ENCODE results near the gene GAB1.

GAB1 gene

DNA sequence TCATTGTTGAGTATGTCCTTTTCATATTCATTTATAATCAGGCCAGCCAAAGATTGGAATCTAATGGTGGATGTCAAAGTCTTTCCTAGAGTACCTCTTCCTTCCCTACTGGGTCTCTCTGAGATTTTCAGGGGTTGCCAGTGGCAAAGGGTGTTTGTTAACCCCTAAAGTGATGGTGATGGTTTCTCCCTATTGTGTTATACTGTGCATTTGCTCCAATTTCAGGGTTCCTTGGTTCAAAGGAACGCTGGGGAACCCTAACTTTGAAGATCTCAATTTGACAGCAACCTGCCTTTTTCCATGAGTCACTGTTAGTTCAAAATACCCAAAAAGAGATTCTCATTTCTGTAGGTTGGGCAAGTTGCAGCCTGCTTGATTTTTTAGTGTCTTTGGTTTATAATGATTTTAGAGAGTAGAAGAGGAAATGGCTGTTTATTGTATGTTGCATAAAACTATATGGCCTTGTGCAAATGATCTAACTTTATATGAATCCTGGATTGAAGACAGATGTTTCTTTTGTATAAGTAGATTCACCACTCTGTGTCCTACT, 23.0 kb downstream of the GAB1 start:
- DNase-seq = no peak

DNA sequence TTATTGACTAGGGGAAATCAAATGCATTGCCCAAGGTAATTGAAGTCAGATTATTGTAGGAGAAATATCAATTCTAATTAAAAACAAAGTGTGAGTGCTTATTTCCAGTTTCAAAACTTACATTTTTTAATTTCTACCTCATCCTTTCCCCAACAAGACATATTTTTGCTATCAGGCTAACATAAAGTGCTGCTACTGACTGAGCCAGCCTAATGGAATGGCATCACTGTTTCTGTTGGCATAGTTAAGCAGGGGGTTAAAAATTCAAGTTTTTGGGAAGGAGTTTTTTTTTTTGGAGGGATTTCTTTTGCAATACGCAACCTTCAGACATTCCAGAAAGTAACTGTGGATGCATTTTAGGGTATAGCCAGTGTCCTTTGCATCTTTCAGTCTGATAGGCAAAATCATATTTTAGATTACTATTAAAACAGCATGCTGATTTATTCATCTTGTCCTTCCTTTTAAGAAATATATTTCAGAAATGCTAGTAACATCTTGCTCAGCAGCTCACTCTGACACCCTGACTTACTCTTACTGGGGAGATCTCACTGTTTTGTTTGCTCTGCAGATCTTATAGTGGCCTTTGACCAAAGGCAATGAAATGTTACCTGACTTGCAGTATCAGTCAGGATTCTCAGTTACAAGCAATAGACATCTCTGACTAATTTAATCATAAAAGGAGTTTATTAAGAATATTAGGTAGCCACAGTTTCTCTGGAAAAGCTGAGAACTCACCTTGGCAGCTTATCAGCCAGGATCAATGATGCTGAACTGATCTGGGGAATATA, 24.4 kb downstream of the GAB1 start:
- DNase-seq = no peak

DNA sequence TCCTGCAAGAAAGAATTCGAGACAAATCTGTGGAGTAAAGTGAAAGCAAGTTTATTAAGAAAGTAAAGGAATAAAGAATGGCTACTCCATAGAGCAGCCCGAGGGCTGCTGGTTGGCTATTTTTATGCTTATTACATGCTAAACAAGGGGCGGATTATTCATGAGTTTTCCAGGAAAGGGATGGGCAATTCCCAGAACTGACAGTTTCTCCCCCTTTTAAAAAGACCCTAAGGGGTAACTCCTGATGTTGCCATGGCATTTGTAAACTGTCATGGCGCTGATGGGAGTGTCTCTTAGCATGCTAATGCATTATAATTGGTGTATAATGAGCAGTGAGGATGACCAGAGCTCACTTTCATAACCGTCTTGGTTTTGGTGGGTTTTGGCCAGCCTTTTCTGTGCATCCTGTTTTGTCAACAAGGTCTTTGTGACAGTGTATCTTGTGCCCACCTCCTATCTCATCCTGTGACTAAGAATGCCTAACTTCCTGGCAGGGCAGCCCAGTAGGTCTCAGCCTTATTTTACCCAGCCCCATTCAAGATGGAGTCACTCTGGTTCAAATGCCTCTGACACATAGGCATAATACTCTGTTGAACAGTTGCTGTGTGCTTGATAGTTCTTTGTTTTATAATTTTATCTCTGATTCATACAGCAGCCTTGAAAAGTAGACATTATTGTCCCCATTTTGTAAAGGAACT, 25.8 kb downstream of the GAB1 start:
- no peak for DNase-seq

DNA sequence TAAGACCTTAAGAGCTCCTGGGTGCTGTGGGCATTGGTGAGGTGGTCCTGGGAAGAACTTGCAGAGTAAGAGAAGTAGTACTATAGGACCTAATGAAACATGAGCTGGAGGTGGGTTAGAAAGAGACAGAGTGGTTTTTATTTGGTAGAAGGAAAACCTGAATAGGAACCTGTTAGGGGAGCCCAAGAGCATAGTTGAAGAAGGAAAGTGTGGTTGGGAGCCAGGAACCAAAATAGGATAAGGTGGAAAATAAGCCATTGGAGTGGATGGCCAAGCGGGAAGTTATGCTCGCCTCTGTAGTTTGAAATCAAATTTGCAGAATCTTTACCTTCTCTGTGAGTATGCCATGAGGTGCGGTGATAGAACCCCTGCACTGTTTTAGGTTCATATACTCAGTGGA, 26.7 kb downstream of the GAB1 start:
- DNase-seq = no peak

DNA sequence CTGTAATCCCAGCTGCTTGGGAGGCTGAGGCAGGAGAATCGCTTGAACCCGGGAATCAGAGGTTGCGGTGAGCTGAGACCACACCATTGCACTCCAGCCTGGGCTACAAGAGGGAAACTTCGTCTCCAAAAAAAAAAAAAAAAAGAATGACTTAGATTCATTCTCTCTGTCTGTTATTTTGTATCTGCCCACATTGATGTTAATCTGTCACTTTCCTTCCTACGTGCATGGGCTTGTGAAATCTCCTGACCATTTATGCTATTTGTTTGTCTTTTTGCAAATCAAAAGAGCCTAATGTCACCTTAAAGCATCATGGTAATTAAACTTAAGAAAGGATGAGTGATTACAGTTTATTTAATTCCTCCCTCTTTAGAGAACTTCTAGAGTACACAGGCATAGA, 27.4 kb downstream of the GAB1 start:
- DNase-seq = no peak

DNA sequence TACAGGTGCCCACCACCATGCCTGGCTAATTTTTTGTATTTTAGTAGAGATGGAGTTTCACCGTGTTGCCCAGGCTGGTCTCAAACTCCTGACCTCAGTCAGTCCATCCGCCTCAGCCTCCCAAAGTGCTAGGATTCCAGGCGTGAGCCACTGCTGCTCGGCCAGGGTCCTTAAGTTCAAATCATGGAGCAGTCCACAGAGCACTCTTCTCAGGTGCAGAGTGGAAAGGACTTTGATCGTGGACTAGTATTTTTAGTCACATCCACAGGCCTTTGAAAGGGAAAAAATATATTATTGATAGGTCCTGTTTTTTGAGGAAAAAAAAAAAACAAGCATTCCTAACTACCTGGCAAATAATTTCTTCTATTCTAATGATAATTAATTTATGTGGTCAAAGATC, 31.2 kb downstream of the GAB1 start:
- no peak for DNase-seq

DNA sequence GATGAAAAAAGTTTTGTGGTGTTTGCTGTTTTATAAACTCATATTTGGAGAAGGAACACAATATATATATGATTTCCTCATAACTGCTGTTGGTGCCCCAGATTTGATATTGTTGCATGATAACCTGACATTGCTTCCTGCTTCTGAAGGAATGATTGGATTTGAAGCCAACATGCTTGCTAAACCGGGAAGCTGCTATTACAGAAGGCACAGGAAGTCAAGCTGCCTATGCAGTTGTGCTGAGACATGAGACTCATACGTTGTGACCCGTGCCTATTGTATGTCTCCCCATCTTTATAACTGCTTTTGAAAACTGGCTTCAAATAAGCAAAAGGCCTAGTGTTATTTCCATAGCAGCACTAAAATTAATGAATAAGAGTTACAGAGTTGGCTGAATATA, 32.9 kb downstream of the GAB1 start:
- no peak for DNase-seq

DNA sequence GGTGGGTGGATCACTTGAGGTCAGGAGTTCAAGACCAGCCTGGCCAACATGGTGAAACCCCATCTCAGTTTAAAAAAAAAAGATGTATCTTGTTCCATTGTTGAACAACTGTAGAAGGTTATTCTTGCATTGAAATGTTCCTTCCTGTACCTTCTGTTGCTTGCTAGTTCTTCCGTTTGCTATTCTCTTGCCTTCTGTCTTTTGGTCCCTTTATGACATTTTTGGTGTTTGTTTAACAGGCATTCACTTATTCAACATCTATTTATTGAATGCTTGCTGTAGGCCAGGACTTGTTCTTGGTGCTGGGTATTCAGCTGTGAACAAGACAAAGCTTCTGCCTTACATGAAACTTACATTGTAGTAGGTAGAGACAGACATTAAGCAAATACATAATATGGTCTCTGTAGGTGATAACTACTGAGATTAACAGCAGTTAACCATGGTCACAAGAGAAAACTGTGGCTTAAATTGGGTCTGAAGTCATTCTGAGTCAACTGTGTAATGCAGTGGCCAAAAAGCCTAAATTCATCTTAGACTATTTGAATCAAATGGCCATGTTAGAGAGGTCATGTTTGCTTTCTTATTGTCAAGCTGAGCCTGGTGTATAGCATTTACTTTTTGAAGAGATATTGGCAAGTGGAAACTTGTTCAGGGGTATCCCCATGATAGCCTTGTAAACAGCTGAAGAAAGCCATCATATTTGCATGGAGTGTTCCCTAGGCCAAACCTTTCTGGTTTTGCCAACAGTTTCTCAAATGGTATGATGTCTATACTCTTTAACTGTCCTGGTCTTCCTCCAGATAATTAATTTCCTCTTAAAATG, 35.6 kb downstream of the GAB1 start:
- DNase-seq = no peak

DNA sequence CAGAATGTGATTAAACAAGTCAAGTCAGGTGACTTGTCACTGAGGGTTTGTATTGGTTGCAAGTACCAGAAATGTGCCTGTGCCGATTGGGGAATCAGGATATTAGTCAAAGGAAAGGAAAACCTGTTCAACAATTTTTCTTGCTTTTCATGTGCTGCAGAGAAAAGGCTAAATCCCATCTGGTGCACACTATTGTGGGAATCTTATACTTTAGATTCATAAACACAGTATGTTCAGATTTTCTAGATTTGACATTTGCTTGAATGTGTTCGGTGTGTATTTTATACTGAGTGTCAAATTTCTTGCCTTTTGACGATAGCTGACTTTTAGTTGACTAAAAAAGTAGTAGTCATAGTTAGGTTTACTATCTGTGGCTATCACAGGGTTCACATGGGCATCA, 37.6 kb downstream of the GAB1 start:
- no peak for DNase-seq

DNA sequence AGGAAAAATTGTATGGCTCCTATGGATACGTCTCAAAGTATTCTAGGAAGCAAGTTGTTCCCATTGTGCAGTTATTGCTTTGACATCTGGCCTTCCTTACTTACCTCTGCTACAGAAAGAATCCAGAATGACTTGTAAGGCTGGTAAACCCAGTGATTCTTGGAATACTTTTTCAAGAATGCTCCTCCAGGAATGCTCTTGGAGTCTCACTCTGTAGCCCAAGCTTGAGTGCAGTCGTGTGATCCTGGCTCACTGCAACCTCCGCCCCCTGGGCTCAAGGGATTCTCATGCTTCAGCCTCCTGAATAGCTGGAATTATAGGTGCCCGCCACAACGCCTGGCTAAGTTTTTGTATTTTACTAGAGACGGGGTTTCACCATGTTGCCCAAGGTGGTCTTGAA, 38.1 kb downstream of the GAB1 start:
- DNase-seq = no peak

DNA sequence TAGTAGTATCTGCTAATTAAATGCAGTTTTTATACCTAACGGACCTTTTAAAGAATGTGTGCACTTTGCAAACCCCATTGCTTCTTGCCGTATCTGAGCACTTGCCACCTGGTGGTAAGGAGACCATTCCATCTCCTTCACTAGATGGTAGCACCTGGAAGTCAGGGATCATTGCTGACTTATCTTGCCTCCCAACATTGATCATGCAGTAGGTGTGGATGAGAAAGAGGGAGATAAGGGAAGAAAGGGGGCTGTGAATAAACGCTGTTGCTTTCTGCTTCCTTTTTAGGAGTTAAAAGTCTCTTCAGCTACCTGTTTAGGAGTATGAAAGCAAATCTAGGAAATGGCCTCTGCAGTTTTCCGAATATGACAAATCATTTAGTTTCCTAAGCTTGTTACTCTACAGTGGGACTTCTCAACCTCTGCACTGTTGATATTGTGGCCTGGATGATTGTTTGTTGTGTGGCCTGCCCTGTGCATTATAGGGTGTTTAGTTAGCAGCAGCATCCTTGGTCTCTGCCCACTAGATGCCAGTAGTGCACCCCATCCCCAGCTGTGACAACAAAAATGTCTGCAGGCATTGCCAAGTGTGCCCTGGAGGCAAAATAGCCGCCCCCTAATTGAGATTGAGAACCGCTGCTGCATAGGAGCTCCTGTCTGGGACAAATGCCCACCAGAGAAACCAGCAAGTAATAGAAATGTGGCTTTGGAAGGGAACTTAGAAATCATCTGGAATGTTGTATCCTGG, 38.8 kb downstream of the GAB1 start:
- peak in 1 of 2 experiments; percentile 1 for DNase-seq

DNA sequence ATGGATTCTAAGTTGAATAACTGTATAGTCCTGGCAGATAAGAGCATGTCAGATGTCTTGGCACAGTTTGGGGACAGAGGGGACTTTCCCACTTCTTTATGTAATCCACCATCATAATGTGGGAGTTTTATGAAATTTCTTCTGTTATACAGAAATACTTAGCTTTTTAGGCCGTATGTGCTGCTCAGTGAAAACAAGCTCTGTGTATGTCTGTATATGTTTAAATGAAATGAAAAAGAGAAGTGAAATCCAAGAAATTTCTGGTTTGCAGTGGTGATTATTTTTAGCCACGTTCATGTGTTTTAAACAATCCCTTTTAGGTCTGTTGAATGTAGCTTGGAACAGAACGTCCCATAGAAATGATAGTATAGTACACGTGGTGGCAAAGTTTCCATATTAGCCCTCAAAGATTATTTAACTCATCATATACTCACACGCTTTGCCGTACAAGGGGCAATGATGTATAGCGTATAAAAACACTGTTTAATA, 41.0 kb downstream of the GAB1 start:
- no peak for DNase-seq

DNA sequence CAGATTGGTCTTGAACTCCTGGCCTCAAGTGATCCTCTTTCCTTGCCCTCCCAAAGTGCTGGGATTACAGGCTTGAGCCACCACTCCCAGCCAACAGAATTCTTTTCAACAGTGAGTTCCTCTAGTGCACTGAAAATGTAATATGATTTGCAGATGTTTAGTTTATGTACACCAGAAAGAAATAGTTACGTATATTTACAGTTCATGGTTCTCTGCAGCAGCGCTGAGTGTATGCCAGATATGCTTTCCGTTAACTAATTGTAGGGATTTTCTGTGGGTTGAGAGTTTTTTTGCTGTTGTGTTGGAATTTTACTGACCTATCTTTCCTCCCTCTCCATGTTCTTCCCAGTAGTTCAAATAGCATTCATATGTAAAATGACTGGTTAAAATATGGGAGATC, 44.0 kb downstream of the GAB1 start:
- DNase-seq = no peak

DNA sequence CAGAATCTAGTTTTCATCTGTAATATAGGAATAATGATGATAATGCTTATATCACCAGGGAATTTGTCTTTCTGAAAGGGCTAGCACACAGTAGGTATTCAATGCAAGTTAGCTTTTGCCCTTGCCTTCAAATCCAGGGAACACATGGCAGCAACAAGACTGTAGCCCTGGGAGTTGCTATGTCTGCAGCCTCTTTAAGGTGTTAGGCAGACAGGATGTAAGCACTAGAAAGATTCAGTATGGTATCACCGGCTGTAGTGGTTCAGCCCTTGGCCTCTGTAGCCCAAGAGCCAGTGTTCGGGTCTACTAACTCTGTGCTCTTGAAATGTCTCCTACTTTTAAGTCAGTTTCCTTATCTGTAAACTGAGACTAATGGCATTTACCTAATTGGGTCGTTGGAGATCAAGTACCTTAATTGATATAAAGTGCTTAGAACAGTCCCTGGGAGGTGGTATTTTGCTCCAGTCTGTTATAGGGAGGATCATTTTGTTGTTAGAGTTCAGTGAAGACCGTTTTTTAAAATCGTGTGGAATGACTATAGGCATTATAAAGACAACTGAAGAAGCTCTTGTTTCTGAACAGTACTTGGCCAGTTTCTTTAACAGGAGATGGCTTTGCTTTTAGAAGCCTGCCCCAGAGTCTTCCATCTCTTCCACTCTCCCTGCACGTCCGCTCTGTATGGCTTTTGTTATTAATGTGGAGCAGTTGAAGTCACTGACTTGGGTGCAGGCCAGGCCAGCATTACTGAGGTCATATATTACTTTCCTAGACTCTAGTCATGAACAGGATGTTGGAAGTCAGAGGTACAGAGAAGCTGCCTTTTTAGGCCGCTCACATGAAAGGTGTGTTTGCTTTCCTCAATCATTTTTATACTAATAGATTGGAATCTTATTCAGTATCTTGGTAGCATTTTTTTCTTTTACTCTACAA, 44.8 kb downstream of the GAB1 start:
- DNase-seq = no peak

DNA sequence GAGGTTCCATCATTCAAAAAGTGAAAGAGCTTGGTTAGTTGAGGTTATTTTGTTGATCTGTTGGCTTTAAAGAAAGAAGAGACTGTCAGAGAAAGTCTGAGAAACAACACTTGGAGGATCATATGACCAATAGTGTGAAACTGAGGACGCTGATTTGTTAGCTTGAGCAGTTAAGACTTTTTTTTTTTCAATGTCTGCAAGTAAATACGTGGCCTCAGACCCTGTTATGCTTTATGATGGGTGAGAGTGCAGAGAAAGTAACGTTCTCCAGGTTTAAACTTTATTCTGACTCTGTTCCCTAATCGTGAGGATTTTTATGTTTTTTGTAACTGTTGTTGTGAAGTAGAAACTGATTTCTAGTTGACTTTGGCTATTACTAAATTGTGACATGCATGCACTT, 45.9 kb downstream of the GAB1 start:
- no peak for DNase-seq

DNA sequence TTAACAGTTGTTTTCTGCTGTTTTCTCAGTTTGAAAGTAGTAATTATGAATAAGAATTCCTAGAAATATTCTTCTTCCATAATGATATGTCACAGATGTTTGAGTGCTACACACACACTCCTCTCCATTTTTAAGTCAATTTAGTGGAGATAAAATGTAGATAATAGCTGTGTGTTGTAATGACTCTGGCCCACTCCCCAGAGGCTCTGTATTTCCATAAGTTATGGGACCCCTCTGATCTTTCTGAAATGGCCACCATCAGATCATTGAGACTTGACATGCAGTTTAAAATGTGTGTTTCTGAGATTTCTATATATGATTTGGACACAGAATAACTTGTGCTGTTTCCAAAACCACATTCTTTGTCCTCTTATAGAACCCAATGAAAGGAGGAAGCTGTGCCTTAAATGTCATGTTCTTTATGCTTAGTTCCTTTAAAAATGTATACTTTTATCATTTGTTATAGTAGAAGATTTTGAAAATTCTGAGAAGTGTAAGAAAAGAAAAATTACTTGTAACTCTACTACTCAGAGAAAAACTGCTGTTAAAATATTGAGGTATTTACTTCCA, 46.4 kb downstream of the GAB1 start:
- no peak for DNase-seq

DNA sequence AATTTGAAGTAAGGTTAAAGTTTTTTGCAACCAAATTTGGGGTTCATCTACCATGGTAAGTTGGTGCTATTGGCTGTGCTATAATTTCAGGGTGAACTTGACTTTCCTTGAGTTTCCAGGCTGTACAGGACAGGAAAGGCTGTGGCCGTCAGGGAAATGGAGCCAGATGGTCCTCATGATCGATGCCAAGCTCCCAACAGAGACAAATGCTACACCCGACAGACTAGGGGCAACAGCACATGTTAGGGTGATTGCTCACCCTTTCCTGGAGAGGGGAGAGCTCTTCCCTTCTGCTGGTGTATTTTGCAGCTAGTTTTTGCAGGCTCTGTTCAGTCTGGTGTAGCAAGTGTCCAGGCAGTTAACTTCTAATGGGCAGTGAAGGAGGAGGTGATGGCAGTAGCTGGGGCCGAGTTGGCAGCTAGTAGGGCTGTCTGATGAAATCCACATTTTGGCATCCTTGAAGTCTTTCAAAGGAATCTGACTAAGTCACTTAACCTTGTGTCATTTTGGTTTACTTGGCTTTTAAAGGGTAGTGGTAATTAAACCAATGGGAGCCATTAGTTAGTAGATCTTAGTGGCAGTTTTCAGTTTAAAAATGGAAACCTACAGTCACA, 47.8 kb downstream of the GAB1 start:
- no peak for DNase-seq

DNA sequence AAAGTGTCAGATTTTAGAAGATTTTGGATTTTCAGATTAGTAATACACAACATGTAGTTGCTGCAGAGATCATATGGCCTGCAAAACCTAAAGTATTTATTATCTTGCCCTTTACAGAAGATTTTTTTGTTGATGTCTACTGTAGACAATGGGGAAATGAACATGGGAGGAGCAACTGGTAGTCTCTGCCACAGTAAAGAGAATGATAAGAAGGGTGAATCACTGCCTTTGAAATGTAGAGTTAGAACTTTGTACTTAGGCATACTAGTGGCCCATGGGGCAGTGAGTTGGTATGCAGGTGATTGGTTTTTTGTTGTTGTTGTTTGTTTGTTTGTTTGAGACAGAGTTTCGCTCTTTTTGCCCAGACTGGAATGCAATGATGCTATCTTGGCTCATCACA, 50.1 kb downstream of the GAB1 start:
- no peak for DNase-seq

DNA sequence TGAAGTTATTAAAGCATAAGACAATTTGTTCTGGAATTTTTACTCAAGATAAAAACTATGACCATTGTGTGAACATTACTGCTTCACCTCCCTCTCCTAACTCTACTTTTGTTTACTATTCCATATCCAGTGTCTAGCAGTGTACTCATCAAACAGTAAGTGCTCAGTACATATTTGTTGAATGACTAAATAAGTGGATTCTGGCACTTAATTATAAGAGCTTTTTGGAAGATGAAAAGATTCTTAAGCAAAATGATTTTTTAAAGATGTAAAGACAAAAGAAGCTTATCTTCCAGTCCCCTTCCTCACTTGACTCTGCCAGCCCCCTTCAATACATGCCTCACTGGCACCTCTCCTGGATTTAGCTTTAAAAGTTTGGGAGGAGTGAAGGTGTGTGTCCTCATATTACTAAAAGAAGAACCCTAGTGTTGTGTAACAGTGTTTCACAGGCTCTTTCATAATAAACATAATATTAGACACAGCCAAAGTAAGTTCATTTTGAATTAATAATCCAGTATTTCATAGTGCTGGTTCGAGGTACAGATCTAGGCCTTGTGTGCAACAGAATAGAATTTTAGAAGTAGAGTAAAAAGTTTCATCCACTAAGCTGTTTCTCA, 53.0 kb downstream of the GAB1 start:
- no peak for DNase-seq

DNA sequence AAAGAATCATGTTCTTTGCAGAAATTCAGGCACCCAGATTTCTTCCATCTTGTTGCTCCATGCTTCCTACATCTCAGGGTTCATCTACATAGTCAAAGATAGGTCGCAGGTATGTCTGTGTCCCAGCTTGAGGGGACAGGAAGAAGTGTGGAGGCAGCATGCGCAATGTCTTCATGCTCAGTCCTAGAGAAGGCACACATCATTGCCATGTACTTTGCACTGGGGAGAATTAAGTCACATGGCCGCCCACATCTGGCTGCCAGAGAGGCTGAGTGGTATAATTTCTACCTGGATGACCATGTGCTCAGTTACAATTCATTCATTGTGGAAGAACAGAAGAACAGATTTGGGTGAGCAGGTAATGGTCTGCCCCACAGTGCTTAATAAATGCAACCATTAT, 54.1 kb downstream of the GAB1 start:
- no peak for DNase-seq
